IPS-11a (cell line): ENCODE data around the gene CXorf58.
"Not testable (repeated sequence)": the region's sequence is repeated elsewhere in the genome, so short reads cannot be mapped to it uniquely, and the experiment has no call there.

ENCODE experiments used
- H3K4me3 ChIP-seq: one replicate; pipeline ENCODE4 v1.5.1; 2013; ENCODE audit warnings: low read depth, low read length, control low read depth

The CXorf58 gene

DNA sequence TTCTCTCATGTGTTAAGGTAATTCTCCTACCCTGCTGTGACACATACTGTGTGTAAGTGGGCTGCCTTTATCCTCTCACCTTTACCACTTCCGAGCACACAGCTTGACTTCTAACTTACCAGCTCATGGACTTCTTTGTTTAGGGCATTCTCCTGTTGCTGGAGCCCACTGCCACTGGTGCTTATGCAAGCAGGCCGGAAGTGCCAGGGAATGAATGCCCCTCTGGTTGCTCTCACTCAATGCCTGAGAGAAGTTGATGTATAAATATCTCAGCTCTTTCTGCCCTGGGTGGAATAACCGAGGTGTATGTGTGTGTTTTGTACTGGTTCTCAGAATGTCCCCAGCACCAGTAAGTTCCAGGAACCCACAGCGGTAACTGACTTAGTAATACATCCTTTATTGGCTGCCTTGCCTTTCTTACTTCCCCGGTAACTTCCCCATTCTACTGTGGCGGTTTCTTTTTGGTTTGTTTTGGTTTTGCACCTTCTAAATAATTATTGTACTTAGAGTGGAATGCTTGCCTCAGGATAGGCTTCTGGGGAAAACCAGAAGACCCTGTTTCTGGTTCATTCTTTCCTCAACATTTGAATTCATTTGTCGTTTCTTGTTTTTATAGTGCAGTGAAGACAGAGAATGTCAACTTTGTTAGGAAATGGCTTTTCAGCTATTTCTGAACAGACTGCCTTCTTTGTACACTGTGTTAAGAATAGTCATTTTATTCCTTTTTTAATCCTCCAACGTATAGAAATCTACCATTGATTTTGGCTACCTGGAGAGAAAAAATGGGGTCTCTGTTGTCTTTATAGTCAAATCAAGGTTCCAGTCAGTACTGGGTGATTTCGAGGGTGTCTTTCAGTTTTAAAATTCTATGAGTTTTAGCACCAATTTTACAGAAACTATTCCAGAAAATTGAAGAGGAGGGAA, 45.4 kb downstream of the CXorf58 start:
- H3K4me3 ChIP-seq, result no peak overlapping the region

DNA sequence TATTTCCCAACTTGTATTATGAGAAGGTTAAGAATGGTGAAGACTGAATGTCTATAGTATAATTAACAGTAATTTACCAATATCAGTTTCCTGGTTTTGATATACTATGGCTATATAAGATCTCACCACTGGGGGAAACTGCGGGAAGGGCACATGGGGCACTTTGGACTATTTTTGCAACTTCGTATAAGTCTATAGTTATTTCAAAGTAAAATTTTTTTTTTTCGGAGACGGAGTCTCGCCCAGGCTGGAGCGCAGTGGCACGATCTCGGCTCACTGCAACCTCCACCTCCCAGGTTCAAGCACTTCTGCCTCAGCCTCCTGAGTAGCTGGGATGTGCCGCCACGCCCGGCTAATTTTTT, 46.1 kb downstream of the CXorf58 start:
- no peak overlapping the region for H3K4me3 ChIP-seq

DNA sequence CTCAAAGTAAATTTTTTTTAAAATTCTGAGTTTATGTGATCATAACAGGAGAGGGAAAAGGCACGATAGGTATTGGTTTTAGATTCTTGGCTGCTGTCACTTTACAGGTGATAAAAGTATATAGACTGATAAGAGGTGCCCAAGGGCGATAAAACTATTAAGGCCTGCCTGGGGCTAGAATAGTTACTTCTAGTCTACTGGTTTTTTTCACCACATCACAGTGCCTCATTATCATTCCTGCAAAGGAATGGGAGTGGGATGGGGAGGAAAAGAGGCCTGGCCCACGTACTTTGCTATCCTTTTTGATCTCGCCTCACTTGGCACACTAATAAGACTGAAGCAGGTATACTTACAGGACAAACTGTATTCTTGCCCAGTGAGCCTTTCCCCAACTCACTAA, 46.6 kb downstream of the CXorf58 start:
- H3K4me3 ChIP-seq, result no peak overlapping the region

DNA sequence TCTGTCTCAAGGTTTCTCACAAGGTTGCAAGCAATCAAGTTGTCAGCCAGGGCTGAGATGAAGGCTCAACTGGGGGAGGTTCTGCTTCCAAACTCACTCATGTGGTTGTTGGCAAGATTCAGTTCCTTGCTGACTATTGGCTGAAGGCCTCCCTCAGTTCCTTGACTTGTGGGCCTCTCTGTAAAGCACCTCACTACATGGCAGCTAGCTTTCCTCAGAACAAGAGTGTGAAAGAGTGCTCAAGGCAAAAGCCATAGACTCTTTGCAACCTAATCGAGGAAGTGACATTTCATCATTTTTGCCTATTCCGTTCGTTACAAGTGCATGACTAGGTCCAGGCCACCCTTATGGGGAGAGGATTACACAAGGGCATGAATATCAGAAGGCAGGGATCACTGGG, 52.0 kb downstream of the CXorf58 start:
- H3K4me3 ChIP-seq, result no peak overlapping the region

DNA sequence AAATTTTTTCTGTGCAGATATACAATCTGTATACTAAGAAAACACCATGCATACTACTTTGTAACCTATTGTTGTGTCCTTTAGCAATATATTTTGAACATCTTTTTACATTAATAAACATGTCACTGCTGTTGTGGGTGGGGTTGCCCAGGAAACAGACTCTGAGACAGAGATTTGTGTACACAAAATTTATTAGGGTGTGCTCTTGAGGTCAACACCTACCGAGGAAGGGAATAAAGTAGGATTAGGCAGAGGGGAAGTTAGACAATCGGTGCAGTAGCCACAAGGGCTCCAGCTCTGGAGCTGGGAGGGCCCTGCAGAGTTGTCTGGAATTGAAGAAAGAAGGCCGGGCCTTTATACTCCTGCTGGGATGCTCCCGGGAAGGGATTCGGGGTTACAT, 56.4 kb downstream of the CXorf58 start:
- H3K4me3 ChIP-seq, result no peak overlapping the region

DNA sequence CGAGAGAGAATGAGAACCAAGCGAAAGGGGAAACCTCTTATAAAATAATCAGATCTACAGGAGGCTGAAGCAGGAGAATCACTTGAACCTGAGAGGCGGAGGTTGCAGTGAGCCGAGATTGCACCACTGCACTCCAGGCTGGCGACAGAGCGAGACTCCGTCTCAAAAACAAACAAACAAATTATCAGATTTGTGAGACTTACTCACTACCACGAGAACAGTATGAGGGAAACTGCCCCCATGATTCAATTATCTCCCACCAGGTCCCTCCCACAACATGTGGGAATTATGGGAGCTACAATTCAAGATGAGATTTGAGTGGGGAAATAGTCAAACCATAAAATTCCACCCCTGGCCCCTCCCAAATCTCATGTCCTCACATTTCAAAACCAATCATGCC, 57.8 kb downstream of the CXorf58 start:
- H3K4me3 ChIP-seq, result not testable (repeated sequence)

DNA sequence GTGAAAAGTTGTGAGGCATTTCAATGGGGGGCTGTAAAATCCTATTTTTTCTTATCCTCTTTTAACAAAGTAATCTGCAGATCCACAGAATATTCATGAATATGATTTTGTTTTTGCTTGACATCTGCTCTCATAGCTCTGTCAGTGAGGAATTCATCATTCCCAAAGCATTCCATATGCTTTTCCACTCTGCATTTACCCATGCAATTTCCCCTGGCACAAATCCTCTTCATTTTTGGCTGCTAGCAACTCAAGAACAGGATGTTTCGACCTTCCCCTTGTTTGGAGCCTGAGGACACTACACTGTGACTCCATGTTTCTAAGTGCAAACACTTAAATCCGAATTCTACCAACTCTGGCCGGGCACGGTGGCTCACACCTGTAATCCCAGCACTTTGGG, 70.7 kb downstream of the CXorf58 start:
- H3K4me3 ChIP-seq, result no peak overlapping the region

DNA sequence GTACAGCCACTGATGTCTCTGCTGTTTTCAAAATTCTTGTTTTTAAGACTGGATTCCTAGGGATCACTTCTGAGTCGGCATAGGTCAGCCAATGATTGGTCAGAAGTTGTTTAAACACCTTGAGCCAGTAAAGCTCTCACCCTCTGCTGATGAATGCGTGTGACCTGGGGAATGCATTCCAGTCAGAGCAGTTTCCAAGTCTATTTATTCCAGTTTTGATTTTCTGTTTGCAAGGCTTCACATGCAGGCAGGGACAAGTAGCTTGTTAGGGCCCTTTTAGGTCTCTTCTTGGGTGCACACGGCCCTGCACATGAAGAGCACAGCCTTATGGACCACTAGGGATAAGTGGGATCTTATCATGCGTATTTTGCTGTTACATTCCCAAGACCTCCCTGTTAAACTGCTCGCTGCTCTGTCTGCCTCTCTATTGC, 72.2 kb downstream of the CXorf58 start:
- H3K4me3 ChIP-seq, result no peak overlapping the region

DNA sequence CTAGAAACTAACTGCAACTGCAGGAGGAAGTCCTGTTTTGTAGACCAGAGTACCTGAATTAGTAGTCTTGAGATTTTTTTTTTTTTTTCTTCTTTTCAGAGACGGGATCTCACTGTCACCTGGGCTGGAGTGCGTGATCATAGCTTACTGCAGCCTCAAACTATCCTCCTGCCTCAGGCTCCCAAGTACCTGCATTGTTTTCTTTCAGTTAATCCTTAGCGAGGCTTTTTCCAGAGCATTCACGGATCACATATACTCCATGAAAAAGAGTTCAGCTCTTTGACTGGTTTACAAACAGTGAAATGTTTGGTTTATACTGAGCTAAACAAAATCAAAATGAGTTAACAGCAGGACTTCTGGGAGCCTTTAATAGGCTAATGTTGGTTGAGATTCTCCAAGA, 73.4 kb downstream of the CXorf58 start:
- no peak overlapping the region for H3K4me3 ChIP-seq

DNA sequence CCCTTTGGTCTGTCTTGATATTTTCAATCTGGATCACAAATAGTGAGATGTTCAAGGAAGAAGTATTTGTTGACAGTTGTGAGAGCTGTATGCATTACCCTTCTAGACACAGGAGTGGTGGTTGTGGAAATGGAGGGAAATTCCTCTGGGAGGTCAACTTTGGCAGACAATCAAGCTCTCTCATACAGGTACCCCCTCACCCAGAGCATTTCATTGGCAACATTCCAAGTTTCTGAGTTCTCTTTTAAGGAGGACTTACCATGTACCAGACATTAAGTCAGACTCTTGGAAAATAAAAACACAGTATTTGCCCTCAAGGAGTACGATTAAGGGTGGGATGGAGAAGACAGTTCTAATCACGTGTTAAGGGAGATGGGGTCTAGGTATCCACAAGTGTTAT, 73.9 kb downstream of the CXorf58 start:
- no peak overlapping the region for H3K4me3 ChIP-seq

DNA sequence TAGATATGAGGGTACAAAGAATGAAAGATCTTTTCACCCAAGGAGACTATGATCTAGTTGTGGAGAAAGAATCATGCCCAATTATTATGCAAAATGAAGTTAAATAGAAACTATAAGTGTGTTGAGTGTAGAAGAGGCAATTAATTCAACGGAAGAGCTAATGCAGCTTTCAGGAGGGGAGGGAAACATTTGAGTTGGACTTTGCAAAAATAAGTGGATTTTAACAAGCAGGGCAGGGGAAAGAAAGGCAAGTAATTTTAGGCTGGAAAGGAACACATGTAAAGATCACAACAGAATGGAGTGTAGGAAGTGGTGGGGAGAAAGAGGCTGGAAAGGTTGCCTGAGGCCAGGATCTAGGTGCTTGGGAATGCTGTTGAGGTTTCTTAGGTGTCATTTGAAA, 75.1 kb downstream of the CXorf58 start:
- H3K4me3 ChIP-seq, result no peak overlapping the region
